GM12878 (cell line): ENCODE measurements around the gene DESI1. TPM values are rescaled to one million over a fixed set of nuclear protein-coding genes. Genes with fewer than 3 reads are reported as not detected.

Experiments
- ATAC-seq: fragments of 200-7000 bp; cut with Tn5 transposase; 3 replicates; pipeline ENCODE4 v1.9.1; 2020; ENCODE audit warnings: mild to moderate bottlenecking, moderate library complexity
- BruUV-seq: library from RNA; stranded (reverse); fragments of 400-500 nt; replicated peaks from 2 replicates; lab custom pipeline; 2021; lab: Mats Ljungman, UMichigan
- CTCF ChIA-PET: fragments of 300-600 bp; sonication (Branson Sonifier 250); formaldehyde crosslinking; extraction: SDS; loops from one replicate; lab custom pipeline; 2021; ENCODE audit warnings: inconsistent platforms; lab: Yijun Ruan, JAX
- POLR2A ChIA-PET: fragments of 350-600 bp; formaldehyde crosslinking; extraction: SDS; loops from one replicate; lab custom pipeline; 2021; ENCODE audit warnings: inconsistent platforms; lab: Charles Lee
- RAD21 ChIA-PET: fragments of 300-600 bp; sonication (Branson Sonifier 250); formaldehyde crosslinking; loops from one replicate; lab custom pipeline; 2023; ENCODE audit warnings: antibody characterized with exemption; ENCODE audit not compliant: unreplicated experiment; lab: Charles Lee
- SMC1A ChIA-PET: fragments of 300-600 bp; sonication (Branson Sonifier 250); formaldehyde crosslinking; loops from one replicate; lab custom pipeline; 2023; ENCODE audit not compliant: unreplicated experiment, uncharacterized antibody; lab: Charles Lee
- DNase-seq: peaks from one replicate; pipeline ENCODE4 v3.0.0-alpha.2; 2011; ENCODE audit warnings: low read depth, low spot score
- FAIRE-seq: peaks from 3 replicates; lab custom pipeline; 2011; peaks lifted over from hg19 to GRCh38; lab: Jason Lieb, UNC
- H2AFZ ChIP-seq: 2 replicates; pipeline ENCODE4 v1.6.0; 2011; ENCODE audit warnings: low read depth, low read length, control low read depth; ENCODE audit not compliant: control insufficient read depth
- H3K27ac ChIP-seq: 2 replicates; pipeline ENCODE4 v1.5.1; 2011; ENCODE audit warnings: control low read depth; ENCODE audit not compliant: control insufficient read depth, insufficient read depth
- H3K27me3 ChIP-seq, 2 experiments: replicated peaks in 1 of 2; 2 replicates each; pipeline versions ENCODE4 v1.6.0 to v1.6.1; 2011; ENCODE audit warnings: low read length in 1 of 2; ENCODE audit not compliant: control insufficient read depth in 2 of 2, insufficient read depth in 2 of 2
- H3K36me3 ChIP-seq, 2 experiments: 2 replicates each; pipeline ENCODE4 v1.5.1; 2011; ENCODE audit warnings: low read length in 1 of 2; ENCODE audit not compliant: control insufficient read depth in 2 of 2, insufficient read depth in 2 of 2
- H3K4me1 ChIP-seq: 2 replicates; pipeline ENCODE4 v1.6.1; 2011; ENCODE audit warnings: mild to moderate bottlenecking, low read length, moderate library complexity, mixed read lengths; ENCODE audit not compliant: control insufficient read depth, insufficient read depth
- H3K4me2 ChIP-seq: 2 replicates; pipeline ENCODE4 v1.6.0; 2011; ENCODE audit warnings: control low read depth; ENCODE audit not compliant: control insufficient read depth, insufficient read depth
- H3K4me3 ChIP-seq: fragments of 200-600 bp; sonication (generic); 2 replicates; pipeline ENCODE4 v1.5.1; 2016
- H3K79me2 ChIP-seq: 2 replicates; pipeline ENCODE4 v1.6.0; 2011; ENCODE audit warnings: low read length; ENCODE audit not compliant: control insufficient read depth, insufficient read depth
- H3K9ac ChIP-seq: 2 replicates; pipeline ENCODE4 v1.8.0; 2011; ENCODE audit warnings: low read length, control low read depth, mixed read lengths; ENCODE audit not compliant: control insufficient read depth, insufficient read depth
- H3K9me3 ChIP-seq: replicated peaks from 3 replicates; pipeline ENCODE4 v1.5.1; 2011; ENCODE audit warnings: mild to moderate bottlenecking, low read length; ENCODE audit not compliant: control insufficient read depth, insufficient read depth
- H4K20me1 ChIP-seq: 2 replicates; pipeline ENCODE4 v1.6.0; 2011; ENCODE audit not compliant: control insufficient read depth, insufficient read depth
- BRCA1 ChIP-seq: IDR thresholded peaks from 2 replicates; pipeline ENCODE4 v1.6.1; 2011; ENCODE audit warnings: low read depth, low read length, improper control_type of control experiment
- CHD1 ChIP-seq: IDR thresholded peaks from 2 replicates; pipeline ENCODE4 v1.6.1; 2012; ENCODE audit warnings: low read depth, low read length, improper control_type of control experiment
- DPF2 ChIP-seq: fragments of 450-650 bp; IDR thresholded peaks from 2 replicates; pipeline ENCODE4 v1.6.1; 2017; ENCODE audit warnings: mild to moderate bottlenecking
- POLR2AphosphoS2 ChIP-seq: IDR thresholded peaks from 2 replicates; pipeline ENCODE4 v1.6.1; 2011; ENCODE audit warnings: low read depth, mild to moderate bottlenecking, low read length, improper control_type of control experiment, moderate library complexity
- RAD51 ChIP-seq: fragments of 450-650 bp; IDR thresholded peaks from 2 replicates; pipeline ENCODE4 v1.6.1; 2016; ENCODE audit warnings: moderate library complexity, mild to moderate bottlenecking, inconsistent platforms
- RFX5 ChIP-seq: IDR thresholded peaks from 2 replicates; pipeline ENCODE4 v1.6.1; 2011; ENCODE audit warnings: low read depth, low read length, improper control_type of control experiment
- ZNF217 ChIP-seq: fragments of 450-650 bp; IDR thresholded peaks from 2 replicates; pipeline ENCODE4 v1.6.1; 2017; ENCODE audit warnings: antibody characterized with exemption, mild to moderate bottlenecking
- WGBS: methylation state at CpG from one replicate; pipeline ENCODE4 v1.1.6; 2016; ENCODE audit warnings: low lambda C conversion rate; ENCODE audit not compliant: insufficient replicate concordance, insufficient coverage; ENCODE audit errors: missing lambda C conversion rate; 5-methylcytosine and 5-hydroxymethylcytosine counted together
- in situ Hi-C: fragments of 300-500 bp; cut with MboI; formaldehyde crosslinking; loops from 9 replicates; pipeline ENCODE4 v1.14.3; 2018; ENCODE audit warnings: mixed read lengths
- intact Hi-C: fragments of 100-400 bp; cut with micrococcal nuclease; formaldehyde crosslinking; loops from one replicate; pipeline ENCODE4 v1.14.2; 2022; ENCODE audit not compliant: unreplicated experiment
- polyA plus RNA-seq, 11 experiments: library from polyadenylated mRNA; depleted of rRNA in 4 of 11; unstranded in 6 of 11; stranded (reverse) in 5 of 11; fragments of >200 nt; fragmentation: Nextera tagmentation in 4 of 11; fragmentation: Illumina TruSeq in 1 of 11; extraction: Ambion mirVana in 4 of 11; extraction: Trizol in 1 of 11; gene quantifications; 1 replicate in 1 of 11; 2 replicates in 10 of 11; pipeline versions ENCODE4 v1.2.1 to v1.2.3, GENCODE V29; 2011 to 2016; ENCODE audit warnings: inconsistent platforms in 2 of 11, missing spikeins in 2 of 11, low read depth in 1 of 11
- total RNA-seq, 4 experiments: library from RNA; depleted of rRNA in 3 of 4; stranded (reverse); fragments of >200 nt in 3 of 4; fragmentation: Illumina TruSeq in 1 of 4; extraction: Trizol in 1 of 4; gene quantifications; 2 replicates each; pipeline versions ENCODE4 v1.2.1 to v1.2.3, GENCODE V29; 2013 to 2021
- TF ChIP-seq, protein P1 (sequence below): fragments of 450-650 bp; formaldehyde crosslinking; IDR thresholded peaks from 2 replicates; pipeline ENCODE4 v1.5.0; 2022; ENCODE audit warnings: mild to moderate bottlenecking, missing genetic modification characterization

The DESI1 gene
- total and polyA plus RNA-seq, 10 of the 15 experiments (the other 5 are each of a cell fraction or from before 2014, with no cell fraction given), result 8.0 to 76.8 (median 40.6) TPM

DNA sequence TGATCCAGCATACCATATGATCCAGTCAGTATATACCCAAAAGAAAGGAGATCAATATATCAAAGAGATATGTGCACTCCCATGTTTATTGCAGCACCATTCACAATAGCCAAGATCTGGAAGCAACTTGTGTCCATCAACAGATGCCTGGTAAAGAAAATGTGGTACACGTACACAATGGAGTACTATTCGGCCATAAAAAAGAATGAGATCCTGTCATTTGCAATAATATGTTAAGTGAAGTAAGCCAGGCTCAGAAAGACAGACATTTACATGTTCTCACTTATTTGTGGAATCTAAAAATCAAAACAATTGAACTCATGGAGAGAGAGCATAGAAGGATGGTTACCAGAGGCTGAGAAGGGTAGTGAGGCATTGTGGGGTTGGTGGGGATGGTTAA, 40.9 kb upstream of the DESI1 start (continued):
- TF ChIP-seq RFX5, result no peak

DNA sequence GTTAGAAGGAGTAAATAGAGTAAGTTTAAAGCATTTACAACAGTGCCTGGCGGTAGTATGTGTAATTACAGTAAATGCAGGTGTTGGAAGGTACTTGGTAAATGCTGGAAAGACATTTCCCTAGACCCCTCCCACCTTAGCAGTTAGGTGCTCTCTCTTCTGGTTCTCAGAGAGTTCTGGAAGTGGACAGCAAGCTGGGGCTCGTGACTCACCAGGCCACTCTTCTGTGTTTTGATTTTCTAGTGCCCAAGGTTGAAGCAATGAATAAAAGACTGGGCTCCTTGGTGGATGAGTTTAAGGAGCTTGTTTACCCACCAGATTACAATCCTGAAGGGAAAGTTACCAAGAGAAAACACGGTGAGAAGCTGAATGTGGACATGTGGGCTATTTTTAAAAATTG, 40.2 kb upstream of the DESI1 start:
- BruUV-seq, result no TSS peak
- RAD21 ChIA-PET, result no interaction called here
- in situ Hi-C loops, result no loop called here
- Histone ChIP-seq H3K4me2 (no peak overlapping the region), H3K4me3 (no peak overlapping the region), H4K20me1 (no peaks in the 10 kb centered on the region), H3K79me2 (no peaks in the 10 kb centered on the region), H3K27me3 (no peaks in the 10 kb centered on the region), H3K27ac (no peak overlapping the region), H2AFZ (no peak overlapping the region)
- no peak for ATAC-seq
- intact Hi-C loops, result no loop called here
- POLR2A ChIA-PET, result no interaction called here
- CTCF ChIA-PET, result interaction anchor here (0.9 to 1.6 kb wide), 3 partner anchors 16 to 117 kb away, joined by 3 to 4 read pairs (median 3); partner anchors contain the start of gene POLR3H
- SMC1A ChIA-PET, result interaction anchor here (0.6 to 2.4 kb wide), 2 partner anchors 10 to 42 kb away, joined by 4 to 7 read pairs; no protein-coding TSS in a partner anchor
- WGBS, result 100% methylated on average over 3 of the region's 3 CpGs
- FAIRE-seq, result no peak
- TF ChIP-seq POLR2AphosphoS2 (no peak), ZNF217 (no peak), RAD51 (no peak), CHD1 (no peak), DPF2 (no peak), BRCA1 (no peak)
- TF ChIP-seq, protein P1, sequence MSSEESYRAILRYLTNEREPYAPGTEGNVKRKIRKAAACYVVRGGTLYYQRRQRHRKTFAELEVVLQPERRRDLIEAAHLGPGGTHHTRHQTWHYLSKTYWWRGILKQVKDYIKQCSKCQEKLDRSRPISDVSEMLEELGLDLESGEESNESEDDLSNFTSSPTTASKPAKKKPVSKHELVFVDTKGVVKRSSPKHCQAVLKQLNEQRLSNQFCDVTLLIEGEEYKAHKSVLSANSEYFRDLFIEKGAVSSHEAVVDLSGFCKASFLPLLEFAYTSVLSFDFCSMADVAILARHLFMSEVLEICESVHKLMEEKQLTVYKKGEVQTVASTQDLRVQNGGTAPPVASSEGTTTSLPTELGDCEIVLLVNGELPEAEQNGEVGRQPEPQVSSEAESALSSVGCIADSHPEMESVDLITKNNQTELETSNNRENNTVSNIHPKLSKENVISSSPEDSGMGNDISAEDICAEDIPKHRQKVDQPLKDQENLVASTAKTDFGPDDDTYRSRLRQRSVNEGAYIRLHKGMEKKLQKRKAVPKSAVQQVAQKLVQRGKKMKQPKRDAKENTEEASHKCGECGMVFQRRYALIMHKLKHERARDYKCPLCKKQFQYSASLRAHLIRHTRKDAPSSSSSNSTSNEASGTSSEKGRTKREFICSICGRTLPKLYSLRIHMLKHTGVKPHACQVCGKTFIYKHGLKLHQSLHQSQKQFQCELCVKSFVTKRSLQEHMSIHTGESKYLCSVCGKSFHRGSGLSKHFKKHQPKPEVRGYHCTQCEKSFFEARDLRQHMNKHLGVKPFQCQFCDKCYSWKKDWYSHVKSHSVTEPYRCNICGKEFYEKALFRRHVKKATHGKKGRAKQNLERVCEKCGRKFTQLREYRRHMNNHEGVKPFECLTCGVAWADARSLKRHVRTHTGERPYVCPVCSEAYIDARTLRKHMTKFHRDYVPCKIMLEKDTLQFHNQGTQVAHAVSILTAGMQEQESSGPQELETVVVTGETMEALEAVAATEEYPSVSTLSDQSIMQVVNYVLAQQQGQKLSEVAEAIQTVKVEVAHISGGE (CRISPR knock-in tag), result no peak
- TF ChIP-seq, all 136 proteins: peak for 0
- no peak overlapping the region for H3K9ac ChIP-seq
- DNase-seq, result no peak
- no peaks in the 10 kb centered on the region for H3K9me3 ChIP-seq
- H3K4me1 ChIP-seq, result no peaks in the 10 kb centered on the region
- peaks cover 27 to 36% of the 10 kb centered on the region in 2 experiments for H3K36me3 ChIP-seq
